ENCODE measurements around the gene GPSM3.

The GPSM3 gene

DNA sequence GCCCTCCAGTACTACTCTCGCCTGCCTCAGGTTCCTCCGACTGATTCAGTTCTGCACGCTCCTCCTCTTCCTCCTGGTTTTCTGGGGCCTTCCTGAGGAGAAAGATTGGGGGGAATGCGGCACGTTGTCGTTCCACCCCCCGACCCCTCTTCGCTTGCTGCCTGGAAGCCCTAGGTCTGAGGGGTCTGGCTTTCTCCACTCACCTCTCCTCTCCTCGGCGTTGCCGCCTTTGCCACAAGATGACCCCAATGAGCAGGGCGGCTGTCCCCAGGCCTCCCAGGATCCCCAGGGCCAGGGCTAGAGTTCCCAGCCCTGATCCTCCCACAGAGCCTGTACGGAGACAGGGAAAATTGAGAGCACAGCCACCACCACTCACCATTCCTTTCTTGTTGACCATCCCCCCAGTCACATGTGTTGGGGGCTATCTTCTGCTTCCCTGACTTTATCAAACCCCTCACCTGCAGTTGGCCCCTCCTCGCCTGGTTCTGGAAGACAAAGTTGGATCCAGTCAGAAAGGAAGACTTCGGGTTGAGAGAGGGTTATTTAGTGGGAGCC is 11.2 kb downstream of the GPSM3 start:
- TF ChIP-seq USF1 (IDR thresholded peaks at IDR 0.05) (no peak), ZBTB7A (IDR thresholded peaks at IDR 0.05; ENCODE audit: low read depth) (no peak), CEBPB (IDR thresholded peaks at IDR 0.05) (no peak)

DNA sequence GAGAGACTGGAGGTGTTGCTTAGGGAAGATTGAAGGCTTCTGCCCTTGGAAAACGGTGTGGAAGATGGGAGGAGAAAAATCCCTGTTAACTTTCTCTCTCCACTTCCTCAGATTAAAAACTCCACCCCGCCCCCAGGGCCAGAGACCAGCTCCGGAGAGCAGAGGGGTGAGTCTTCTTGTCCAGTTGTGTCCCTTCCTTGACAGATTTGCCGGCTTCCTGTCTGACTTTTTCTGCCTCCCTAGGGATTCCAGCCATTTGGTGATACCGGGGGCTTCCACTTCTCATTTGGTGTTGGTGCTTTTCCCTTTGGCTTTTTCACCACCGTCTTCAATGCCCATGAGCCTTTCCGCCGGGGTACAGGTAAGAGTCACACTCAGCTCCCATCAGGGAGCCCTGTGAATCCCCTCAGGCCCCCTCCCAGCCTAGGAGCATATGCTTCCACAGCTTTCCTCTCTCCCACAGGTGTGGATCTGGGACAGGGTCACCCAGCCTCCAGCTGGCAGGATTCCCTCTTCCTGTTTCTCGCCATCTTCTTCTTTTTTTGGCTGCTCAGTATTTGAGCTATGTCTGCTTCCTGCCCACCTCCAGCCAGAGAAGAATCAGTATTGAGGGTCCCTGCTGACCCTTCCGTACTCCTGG is 12.6 kb downstream of the GPSM3 start:
- TF ChIP-seq REST (IDR thresholded peaks at IDR 0.05; ENCODE audit: low read depth) (no peak), FOXM1 (IDR thresholded peaks at IDR 0.05; ENCODE audit: borderline replicate concordance, low read depth) (no peak), YY1 (IDR thresholded peaks at IDR 0.05; ENCODE audit: low read depth) (no peak), MAX (IDR thresholded peaks at IDR 0.05) (no peak), TCF12 (IDR thresholded peaks at IDR 0.05; ENCODE audit: low read depth) (no peak), CEBPB (IDR thresholded peaks at IDR 0.05) (no peak), ZBTB7A (IDR thresholded peaks at IDR 0.05; ENCODE audit: low read depth) (no peak), EGR1 (IDR thresholded peaks at IDR 0.05) (no peak), RAD21 (IDR thresholded peaks at IDR 0.05; ENCODE audit: low read depth) (no peak), USF1 (IDR thresholded peaks at IDR 0.05) (no peak), TAF1 (IDR thresholded peaks at IDR 0.05; ENCODE audit: low read depth) (no peak), NFIC (IDR thresholded peaks at IDR 0.05) (no peak), CREB1 (IDR thresholded peaks at IDR 0.05; ENCODE audit: low read depth) (no peak), TEAD4 (IDR thresholded peaks at IDR 0.05) (no peak), EP300 (IDR thresholded peaks at IDR 0.05; ENCODE audit: borderline replicate concordance) (no peak)

DNA sequence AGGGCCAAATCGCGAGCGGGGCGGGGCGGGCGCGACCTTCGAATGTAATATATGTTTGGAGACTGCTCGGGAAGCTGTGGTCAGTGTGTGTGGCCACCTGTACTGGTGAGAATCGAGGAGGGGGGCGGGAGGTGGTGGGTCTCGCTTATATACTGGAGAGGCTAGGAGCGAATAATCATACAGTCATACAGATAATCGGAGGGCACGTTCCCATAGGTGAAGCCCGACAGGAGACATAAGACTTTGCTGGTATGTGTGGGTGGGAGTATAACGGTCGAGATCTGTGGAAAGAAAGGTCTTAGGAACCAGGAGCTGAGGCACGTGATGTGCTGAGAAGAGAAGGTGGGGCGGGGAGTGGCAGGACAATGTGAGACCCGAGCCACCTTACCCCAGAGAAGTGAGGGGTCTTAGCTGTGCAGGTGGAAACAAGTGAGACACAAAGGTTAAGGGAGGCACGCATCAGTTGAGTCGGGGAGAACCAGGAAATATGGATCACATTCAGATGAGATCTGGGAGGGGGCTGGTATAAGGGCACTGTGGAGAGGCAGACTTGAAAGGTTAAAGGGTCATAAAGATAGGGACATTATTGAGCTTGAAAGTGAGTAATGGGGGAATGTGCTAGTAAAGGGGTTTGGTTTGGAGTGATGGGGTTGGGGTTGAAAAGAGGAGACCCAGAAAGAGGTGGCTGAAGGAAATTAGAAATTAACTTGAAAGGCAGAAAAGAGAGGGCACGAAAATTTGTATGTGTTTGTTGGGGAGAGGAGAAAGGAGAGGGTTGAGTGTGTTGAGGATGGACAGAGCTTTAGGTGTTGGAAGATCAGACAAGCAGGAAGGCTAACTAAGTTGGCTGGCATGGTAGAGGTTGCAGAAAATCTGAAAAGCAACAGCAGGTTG is 13.6 kb downstream of the GPSM3 start:
- TF ChIP-seq MAX (IDR thresholded peaks at IDR 0.05) (no peak), USF1 (IDR thresholded peaks at IDR 0.05) (peak; percentile 77), TAF1 (IDR thresholded peaks at IDR 0.05; ENCODE audit: low read depth) (0 out of 2 replicates have a peak, but pooled peaks have one; percentile 2)

DNA sequence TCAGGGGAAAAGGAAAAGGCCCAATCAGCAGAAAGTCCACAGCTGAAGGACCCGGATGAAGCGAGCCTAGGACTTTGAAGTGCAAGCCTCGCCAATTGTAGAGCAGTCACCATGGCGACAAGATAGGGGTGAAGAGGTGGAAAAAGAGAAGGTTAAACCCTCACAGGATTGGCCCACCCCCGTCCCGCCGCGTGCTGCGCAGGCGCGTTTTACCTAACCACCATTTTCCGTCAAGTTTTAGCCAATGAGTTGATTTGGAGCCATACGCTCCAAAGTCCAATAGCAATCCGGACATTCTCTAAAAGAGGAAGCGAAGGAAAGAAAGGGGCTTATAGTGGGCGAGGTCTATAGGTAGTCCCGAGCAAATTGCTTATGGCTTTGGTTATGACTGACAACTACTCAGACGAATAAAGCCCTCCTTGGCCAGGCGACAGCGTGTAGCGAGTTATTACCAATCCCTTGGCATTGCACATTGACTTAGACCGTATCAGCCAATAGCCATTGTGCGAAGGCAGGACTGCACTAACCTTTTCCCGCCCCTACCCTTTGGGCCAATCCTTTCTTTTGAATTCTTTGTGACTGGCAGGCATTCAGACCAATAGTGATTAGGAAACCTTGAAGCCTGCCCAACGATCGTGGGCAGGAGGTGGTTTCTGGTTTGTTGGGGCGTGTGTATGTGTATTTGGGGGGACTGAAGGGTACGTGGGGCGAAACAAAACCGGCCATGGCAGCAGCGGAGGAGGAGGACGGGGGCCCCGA is 14.5 kb downstream of the GPSM3 start, which contains the start of gene RNF5:
Gene RNF5 (plus strand): TSS at position 618 of the 759 bp plus-strand sequence. CDS start 107 bp downstream, at position 725.
- TF ChIP-seq TCF12 (IDR thresholded peaks at IDR 0.05; ENCODE audit: low read depth) (no peak), USF1 (IDR thresholded peaks at IDR 0.05) (no peak), RAD21 (IDR thresholded peaks at IDR 0.05; ENCODE audit: low read depth) (no peak), REST (IDR thresholded peaks at IDR 0.05; ENCODE audit: low read depth) (no peak), TEAD4 (IDR thresholded peaks at IDR 0.05) (no peak), MAX (IDR thresholded peaks at IDR 0.05) (peak; percentile 57; the same call in 1 of the 2 replicates), ZBTB7A (IDR thresholded peaks at IDR 0.05; ENCODE audit: low read depth) (no peak), EP300 (IDR thresholded peaks at IDR 0.05; ENCODE audit: borderline replicate concordance) (no peak), CREB1 (IDR thresholded peaks at IDR 0.05; ENCODE audit: low read depth) (peak; percentile 72), EGR1 (IDR thresholded peaks at IDR 0.05) (no peak), TAF1 (IDR thresholded peaks at IDR 0.05; ENCODE audit: low read depth) (no peak), FOXM1 (IDR thresholded peaks at IDR 0.05; ENCODE audit: borderline replicate concordance, low read depth) (no peak), YY1 (IDR thresholded peaks at IDR 0.05; ENCODE audit: low read depth) (peak; percentile 18), NFIC (IDR thresholded peaks at IDR 0.05) (no peak), CEBPB (IDR thresholded peaks at IDR 0.05) (no peak)

Measured in Ishikawa (cell line).